GM13976 (cell line): ENCODE measurements around the gene ZNF462.
"Not testable (repeated sequence)": the region's sequence is repeated elsewhere in the genome, so short reads cannot be mapped to it uniquely, and the experiment has no call there.

Source experiments
- DNase-seq: peaks from one replicate; pipeline ENCODE4 v3.0.0; 2012; ENCODE audit warnings: low spot score
- CTCF ChIP-seq: IDR thresholded peaks from 2 replicates; pipeline ENCODE4 v1.5.1; 2012; ENCODE audit warnings: borderline replicate concordance, mild to moderate bottlenecking; ENCODE audit not compliant: insufficient read depth; ENCODE audit errors: extremely low read depth, missing control alignments, control extremely low read depth
- in situ Hi-C: fragments of 300-500 bp; cut with MboI; formaldehyde crosslinking; loops from one replicate; pipeline ENCODE4 v1.12.0; 2022; ENCODE audit warnings: low sequenced_read_pairs, mixed read lengths, inconsistent platforms; ENCODE audit not compliant: unreplicated experiment

Gene ZNF462

GRCh38 chr9:106891286-106891685, 28.3 kb downstream of the ZNF462 start:
- DNase-seq, result no peak
- TF ChIP-seq CTCF, result no peak
- in situ Hi-C loops, result no loop called here

DNA sequence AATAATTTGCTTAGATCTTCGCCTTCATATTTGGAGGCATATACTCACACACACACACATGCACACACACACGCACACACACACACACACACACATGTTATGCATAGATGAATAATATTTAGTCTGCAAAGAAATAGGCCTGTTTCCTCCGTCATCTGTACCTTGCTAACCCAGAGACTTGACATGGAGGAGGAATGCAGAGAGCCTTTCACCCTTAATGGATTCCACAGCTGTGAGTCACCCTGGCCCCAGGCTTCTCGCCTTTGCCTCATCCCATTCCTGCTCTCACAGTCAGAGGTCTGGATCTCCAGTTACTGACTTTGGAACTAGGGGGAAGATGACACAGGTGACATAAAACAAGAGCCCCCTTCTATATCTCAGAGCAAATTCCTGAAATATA, 29.7 kb downstream of the ZNF462 start:
- no peak for DNase-seq
- no peak for TF ChIP-seq CTCF
- in situ Hi-C loops, result no loop called here

DNA sequence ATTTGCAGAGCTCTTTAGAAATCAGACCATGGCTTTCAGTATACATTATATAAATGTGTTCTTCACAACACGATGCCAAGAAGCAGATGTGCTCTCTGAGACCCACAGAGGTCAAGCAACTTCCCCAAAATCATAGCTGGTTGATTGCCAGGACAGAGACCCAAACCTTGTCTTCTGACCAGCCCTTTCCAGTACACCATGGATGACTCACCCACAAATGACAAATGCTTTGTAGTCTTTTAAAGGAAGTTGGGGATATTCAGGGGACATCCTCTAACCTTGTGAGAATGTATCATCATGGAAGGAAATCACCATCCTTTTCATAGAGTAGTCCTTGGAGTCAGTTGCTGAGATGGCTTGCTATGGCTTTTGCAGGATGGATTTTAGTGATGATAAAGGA, 30.1 kb downstream of the ZNF462 start:
- no peak for DNase-seq
- TF ChIP-seq CTCF, result no peak
- in situ Hi-C loops, result no loop called here

DNA sequence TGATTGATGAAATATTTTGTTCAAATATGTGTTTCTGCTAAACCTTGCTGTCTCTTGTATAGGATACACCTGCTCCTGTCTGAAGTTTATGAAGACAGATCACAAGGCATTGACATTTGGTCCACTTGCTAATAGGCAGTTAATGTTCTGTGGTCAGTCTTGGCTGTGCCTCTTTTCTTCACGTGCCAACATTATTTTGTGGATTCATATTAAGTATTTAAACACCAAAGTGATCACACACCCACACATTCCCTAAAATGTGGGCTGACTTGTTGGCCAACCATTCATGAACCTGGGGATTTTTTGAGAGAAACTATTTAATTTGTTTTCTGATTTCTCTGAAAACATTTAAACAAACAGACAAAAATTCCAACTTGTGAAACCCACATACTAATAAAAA, 33.7 kb downstream of the ZNF462 start:
- in situ Hi-C loops, result no loop called here

GRCh38 chr9:106897236-106897635, 34.3 kb downstream of the ZNF462 start:
- in situ Hi-C loops, result no loop called here
- DNase-seq, result no peak
- TF ChIP-seq CTCF, result no peak

More for the DNA sequence above, 33.7 kb downstream of the ZNF462 start:
- no peak for DNase-seq
- TF ChIP-seq CTCF, result no peak

- TF ChIP-seq CTCF, result no peak
- DNase-seq, result no peak
- in situ Hi-C loops, result no loop called here
These were observed 34.8 kb downstream of the ZNF462 start for GRCh38 chr9:106897751-106898150.

- DNase-seq, in situ Hi-C loops: not testable (repeated sequence)
These were observed 37.6 kb downstream of the ZNF462 start for GRCh38 chr9:106900523-106900922.

DNA sequence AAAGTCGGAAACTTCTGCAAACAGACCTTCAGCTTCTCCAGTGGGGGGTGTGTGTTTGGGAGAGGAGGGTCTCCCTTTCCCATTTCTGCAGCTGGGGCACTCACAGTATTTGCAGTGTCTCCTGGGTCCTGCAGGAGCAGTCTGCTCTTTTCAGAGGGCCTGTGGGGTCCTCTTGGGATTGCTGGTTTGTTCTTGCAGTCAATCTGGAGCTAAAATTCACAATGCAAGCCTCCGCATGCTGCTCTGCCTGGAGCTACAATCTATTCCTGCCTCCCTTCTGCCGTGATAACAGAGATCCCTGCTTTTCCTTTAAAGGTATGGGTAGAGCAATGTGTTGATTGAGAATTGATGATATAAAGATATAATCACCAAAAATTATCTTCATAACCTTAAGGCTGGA, 43.2 kb downstream of the ZNF462 start:
- no peak for TF ChIP-seq CTCF
- DNase-seq, result no peak
- in situ Hi-C loops, result no loop called here
